Fibroblast of peridontal ligament (primary cell): Measurements from ENCODE around the gene FYCO1.
A peak's percentile ranks its signal among the peaks of the same experiment; 100 is the strongest.

Experiments
- DNase-seq: peaks from one replicate; pipeline ENCODE4 v3.0.0-alpha.2; 2010; ENCODE audit errors: extremely low read depth

FYCO1 gene

DNA sequence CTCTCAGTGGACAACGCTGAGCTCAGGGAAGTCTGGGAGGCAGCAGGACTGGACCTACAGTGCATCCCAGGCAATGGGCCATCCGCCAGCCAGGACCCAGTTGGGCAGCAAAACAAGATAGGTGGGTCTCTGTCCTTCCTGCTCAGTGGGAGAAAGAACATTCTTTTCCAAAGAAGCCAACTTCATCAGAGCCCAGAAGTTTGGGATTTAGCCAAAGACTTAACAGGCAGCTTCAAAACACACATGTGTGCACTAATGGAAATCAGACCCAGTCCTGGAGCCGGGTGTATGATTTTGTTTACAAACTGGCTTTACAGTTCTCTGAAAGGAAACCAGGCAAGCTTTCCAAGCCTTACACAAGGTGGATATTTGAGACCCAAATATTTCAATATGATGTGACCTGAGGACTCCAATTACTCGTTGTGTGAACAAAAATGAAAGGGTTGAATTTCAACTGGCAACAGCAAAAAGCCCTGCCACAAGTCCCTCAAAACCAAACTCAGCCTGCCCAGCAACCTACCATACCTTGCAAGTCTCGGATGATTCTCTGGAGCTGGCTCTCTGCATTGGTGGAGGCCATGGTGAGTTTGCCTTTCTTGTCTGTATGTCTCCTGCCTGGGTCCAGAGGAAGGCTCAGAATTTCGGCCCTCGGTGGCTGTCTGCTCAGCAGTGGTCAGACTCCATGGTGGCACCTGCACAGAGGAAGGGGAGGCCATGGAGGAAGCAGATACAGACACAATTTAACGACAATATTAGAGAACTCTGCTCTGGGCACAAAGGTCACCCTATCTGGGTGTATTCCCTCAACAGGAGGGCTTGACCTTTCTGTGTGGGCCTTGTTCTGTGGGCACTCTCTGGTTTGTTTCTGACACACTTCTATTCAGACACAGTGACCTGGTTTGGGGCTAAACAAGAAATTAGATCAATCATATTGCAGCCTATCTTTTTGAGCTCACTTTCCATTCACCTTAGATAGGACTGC lies 11.0 kb downstream of the FYCO1 start:
- DNase-seq: peak; percentile 96

GRCh38 chr3:45983770-45984169 lies 11.9 kb downstream of the FYCO1 start:
- DNase-seq: no peak

- peak; percentile 70 for DNase-seq
Observed at GRCh38 chr3:45981346-45982074, 14.1 kb downstream of the FYCO1 start.

- peak; percentile 86 for DNase-seq
Observed at GRCh38 chr3:45980819-45981218, 14.8 kb downstream of the FYCO1 start.

DNA sequence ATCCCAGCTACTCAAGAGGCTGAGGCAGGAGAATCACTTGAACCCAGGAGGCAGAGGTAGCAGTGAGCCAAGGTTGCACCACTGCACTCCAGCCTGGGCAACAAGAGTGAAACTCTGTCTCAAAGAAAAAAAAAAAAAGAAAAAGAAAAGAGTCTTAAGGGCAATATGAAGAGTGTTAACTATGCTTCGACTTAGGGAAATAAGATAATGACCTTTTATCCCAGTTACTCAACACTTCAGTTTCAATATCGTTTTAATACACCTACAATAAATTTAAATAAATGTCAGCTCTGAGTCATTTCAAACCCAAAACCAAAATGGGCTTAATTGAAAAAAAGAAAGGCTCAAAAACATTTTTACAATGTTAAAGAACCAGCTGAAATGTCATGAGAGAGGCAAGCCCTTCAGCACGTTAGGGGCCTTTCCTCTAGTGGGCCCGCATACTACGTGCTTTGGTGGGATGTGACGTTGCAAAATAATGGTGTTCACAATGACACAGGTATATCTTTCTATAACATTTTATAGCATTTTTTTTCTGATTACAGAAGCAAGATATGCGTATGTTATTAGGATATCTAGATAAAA lies 15.3 kb downstream of the FYCO1 start:
- no peak for DNase-seq

- DNase-seq: no peak
Observed at GRCh38 chr3:45979378-45979777, 16.2 kb downstream of the FYCO1 start.

DNA sequence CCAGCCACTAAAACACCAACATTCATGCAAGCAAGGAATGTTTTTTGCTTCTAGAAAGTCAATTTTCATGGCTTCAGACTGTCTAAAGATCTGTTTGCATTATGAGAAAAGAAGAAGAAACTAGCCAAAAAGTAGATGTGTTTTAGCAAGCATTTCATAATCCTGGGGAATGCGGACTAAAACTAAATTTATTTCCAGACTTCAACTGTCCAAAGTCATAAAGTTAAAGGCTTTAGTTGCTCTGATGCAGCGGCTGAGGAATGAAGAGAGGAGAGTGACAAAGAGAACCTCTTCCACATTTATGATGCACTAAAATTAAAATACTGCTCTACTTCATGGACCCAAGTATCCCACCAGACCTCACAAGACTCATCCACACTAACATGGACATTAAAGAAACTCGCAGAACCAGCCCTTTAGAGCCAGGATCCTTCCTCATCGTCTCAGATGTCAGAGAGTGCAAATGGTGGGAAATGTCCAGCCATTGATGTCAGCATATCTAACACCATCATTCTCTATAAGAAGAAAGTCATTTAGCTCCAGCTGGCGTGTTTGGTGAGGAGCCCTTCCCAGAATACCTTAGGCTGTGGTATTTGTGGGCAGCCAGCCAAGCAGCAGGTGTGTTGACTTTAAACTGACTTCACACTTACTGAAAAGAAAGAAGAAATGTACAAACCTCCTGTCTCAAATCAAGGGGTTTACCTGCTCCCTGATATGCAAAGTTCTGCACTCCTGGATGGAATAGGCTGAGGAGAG lies 17.4 kb downstream of the FYCO1 start:
- peak; percentile 8 for DNase-seq

DNA sequence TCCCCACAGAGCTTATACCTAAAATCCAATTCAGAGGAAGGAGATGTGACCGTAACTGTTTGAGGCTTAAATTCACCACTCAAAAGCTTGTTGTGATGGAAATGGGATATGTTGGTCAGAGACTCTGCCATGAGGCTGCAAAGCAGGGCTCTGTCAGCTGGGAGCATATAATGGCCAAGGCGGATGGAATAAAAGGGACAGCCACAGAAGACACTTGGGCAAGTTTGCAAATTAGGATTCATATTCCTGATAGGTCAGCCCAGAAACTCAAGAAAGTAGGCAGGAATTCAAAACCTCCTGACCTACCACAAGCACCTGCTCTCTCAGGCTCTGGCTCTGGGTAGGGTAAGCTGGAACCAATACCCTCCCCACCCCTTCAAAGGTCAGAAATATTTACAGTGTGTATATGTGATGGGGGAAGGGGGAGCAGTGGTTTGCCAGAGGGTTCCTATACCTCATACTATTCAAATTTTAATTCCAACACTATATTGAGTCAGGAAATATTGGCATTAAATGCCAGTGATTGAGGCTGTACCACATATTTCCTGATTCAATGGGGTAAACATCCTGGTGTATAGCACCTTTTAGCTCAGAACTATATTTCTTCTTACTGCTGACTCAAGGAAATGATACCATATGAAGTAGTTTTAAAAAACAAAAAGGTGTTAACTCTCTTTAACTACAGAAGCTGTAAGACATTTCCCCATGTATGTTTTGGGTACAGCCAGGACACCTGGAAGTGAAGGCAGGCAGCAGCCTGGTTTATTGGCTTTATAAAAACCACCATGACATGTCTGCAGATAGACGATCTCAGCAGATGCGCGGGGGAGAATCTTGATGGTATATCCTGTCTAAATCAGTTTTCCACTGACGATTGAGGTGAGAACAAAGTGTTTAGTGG lies 19.2 kb downstream of the FYCO1 start:
- no peak for DNase-seq

- DNase-seq: no peak
Observed at GRCh38 chr3:45975686-45976085, 19.9 kb downstream of the FYCO1 start.

- no peak for DNase-seq
Observed at GRCh38 chr3:45974686-45975085, 20.9 kb downstream of the FYCO1 start.

GRCh38 chr3:45972534-45973402 lies 22.9 kb downstream of the FYCO1 start:
- peak; percentile 96 for DNase-seq

- DNase-seq: no peak
Observed at GRCh38 chr3:45969953-45970352, 25.7 kb downstream of the FYCO1 start.

- no peak for DNase-seq
Observed at GRCh38 chr3:45969116-45969515, 26.5 kb downstream of the FYCO1 start.

DNA sequence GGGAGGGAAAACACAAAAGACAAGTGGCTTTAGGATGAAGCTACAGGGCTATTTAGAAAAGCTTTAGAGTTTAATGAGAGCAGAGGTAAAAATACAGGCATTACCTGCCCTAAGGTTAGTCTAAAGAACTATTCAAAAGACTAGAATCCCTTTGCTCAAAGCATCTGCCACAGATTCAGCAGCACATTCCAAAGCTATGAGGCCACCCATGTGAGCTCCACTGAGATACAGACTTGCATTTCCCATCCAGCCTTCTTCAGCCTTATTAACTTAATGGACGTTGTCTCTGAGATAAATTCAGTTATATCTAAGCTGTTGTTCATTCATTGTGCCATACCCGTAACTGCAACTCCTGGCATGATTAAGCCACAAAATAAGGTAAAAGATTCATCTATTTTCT lies 26.9 kb downstream of the FYCO1 start:
- DNase-seq: peak; percentile 69

DNA sequence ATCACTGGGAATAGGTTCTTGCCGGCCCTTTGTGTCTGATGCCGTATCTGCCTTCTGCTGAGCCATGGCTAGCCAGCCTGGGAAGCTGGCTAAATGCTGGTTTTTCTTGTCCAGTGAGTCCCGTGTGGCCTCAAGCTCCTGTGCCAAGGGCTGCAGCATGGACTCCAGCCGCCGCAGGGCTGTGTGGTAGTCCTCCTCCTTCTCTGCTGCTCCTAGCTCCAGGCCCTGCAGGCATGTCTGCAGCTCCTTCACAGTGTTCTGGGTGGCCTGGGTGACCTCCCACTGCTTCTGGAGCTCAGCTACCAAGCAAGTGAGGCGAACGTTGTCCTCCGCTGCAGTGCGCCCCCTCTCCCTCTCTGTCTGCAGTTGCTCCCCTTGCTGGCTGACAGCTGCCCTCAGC lies 27.5 kb downstream of the FYCO1 start:
- no peak for DNase-seq

DNA sequence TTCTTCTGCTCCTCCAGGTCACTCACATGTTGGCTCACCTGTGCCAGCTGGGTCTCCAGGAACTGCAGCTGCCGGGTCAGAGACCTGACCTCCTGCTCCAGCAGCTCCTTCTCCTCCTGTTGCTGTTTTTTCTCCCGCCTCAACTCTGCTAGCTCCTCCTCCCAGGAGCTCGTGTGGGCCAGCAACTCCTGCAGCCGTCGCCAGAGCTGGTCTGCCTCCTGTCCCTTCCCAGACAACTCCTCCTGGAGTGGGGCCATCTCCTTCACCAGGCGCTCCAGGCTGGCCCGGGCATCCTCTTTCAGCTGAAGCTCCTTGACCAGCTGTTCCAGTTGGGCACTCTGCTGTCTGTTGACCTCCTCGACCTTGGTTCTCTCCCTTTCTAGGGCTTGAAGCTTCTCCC lies 27.9 kb downstream of the FYCO1 start:
- no peak for DNase-seq

DNA sequence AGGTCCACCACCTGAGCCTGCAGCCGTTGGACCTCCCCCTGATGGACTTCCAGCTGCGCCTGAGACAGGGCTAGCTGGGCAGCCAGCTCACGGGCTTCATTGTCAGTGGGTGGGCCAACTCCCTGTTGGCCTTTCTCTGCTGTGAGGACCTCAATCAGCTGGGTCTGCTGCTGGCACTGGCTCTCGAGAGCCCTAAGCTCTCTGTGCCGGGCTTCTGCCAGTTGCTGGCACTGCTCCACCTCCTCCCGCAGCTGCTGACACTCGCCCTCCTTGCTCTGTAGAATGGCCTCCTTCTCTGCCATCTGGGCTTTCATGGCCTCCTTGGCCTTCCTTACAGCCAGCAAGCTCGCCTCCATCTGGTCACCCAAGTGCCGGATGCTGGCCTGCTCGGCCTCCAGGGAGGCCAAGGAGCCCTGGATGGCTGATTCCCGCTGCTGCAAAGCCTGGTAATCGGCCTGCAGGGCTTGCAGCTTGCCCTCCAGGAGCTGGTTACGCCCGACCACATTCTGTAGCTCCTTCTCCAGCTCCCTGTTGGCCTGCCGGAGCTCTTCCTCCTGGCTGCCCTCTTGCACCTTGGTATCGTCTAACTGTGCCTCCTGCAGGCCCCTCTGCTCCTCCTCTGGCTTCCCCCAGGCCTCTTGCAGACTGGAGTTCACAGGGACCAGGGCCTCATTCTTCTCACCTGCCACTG lies 28.5 kb downstream of the FYCO1 start:
- DNase-seq: no peak

GRCh38 chr3:45966371-45966791 lies 29.2 kb downstream of the FYCO1 start:
- no peak for DNase-seq

DNA sequence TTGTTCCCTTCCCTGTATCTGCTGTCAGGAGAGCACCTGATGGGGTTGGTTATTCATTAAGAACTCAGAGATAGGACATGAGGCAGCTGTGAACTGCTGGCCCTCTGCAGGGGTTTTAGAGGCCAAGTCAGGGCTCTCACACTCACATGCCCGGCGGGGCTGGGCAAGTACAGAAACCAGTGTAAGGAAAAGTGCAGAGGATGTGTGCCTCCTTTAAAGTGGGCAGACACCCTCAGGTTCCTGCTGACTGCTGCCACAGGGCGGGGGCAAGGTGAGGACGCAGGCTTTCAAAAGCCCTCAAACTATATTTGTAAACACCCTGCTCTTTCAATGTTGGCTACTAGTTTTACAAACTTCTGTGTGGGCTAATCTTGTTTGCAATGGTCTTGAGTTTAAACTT lies 30.0 kb downstream of the FYCO1 start:
- no peak for DNase-seq
